ENCODE results near the gene DENND2A. TPM values are rescaled to one million over a fixed set of nuclear protein-coding genes. Genes with fewer than 3 reads are reported as not detected.

DENND2A gene
- total and polyA plus RNA-seq, 4 donors, result 1.2 to 7.4 (median 2.3) TPM

DNA sequence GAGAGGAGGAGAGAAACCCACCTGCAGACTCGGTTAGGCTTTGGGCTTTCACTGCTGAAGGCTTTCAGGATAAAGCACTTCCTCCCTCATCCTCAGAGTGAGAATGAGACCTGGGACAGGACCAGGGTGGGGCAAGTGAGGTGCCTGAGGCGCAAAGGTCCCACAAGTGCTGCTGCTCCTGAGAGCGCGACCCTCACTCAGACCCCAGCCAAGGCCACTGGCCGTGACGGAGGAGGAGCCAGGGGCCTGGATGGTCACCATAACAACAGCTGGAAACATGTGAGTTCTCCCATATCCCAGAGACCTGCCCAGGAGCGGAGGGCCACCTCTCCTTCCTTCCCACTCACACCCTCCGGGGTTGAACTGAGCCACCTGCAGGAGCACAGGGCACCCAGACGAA, 114.4 kb downstream of the DENND2A start:
- Histone ChIP-seq H3K4me3 (ENCODE audit: low read depth in 1 of 3, low read length in 3 of 3) (no peak overlapping the region), H3K9me3 (ENCODE audit: control insufficient read depth in 4 of 4, low read length in 3 of 4) (no peaks in the 10 kb centered on the region), H3K27me3 (ENCODE audit: control insufficient read depth in 4 of 4, insufficient read depth in 4 of 4, low read length in 3 of 4) (no peaks in the 10 kb centered on the region), H3K9ac (ENCODE audit: low read depth in 1 of 2, low read length in 2 of 2) (no peak overlapping the region), H3K4me1 (ENCODE audit: control insufficient read depth in 4 of 4, insufficient read depth in 4 of 4, low read length in 3 of 4) (no peaks in the 10 kb centered on the region), H3K36me3 (ENCODE audit: control insufficient read depth in 4 of 4, insufficient read depth in 3 of 4, low read depth in 1 of 4, low read length in 3 of 4) (no peaks in the 10 kb centered on the region), H3K27ac (ENCODE audit: low read depth in 1 of 2, low read length in 2 of 2) (no peak overlapping the region)
- DNase-seq (ENCODE audit: low spot score), result no peak
- TF ChIP-seq RXRA (IDR thresholded peaks at IDR 0.05) (no peak), FOXA1 (IDR thresholded peaks at IDR 0.05) (no peak), EGR1 (IDR thresholded peaks at IDR 0.05; ENCODE audit: low read depth in 2 of 2) (no peak), TAF1 (conservative IDR thresholded peaks at IDR 0.05) (no peak), SP1 (IDR thresholded peaks at IDR 0.05) (no peak), HNF4G (IDR thresholded peaks at IDR 0.05) (no peak), RAD21 (IDR thresholded peaks at IDR 0.05) (no peak), GABPA (IDR thresholded peaks at IDR 0.05 in 1 of 2, conservative IDR thresholded peaks at IDR 0.05 in 1 of 2) (no peak), CTCF (IDR thresholded peaks at IDR 0.05; ENCODE audit: low read depth, low read length, missing input control) (no peak), YY1 (IDR thresholded peaks at IDR 0.05) (no peak), NR2F2 (IDR thresholded peaks at IDR 0.05) (no peak), FOXA2 (IDR thresholded peaks at IDR 0.05) (no peak), JUND (IDR thresholded peaks at IDR 0.05) (no peak), ATF3 (IDR thresholded peaks at IDR 0.05) (no peak), HNF4A (conservative IDR thresholded peaks at IDR 0.05) (no peak)
- TF ChIP-seq, protein P1, sequence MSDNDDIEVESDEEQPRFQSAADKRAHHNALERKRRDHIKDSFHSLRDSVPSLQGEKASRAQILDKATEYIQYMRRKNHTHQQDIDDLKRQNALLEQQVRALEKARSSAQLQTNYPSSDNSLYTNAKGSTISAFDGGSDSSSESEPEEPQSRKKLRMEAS (IDR thresholded peaks at IDR 0.05), result no peak
- TF ChIP-seq, protein P2, sequence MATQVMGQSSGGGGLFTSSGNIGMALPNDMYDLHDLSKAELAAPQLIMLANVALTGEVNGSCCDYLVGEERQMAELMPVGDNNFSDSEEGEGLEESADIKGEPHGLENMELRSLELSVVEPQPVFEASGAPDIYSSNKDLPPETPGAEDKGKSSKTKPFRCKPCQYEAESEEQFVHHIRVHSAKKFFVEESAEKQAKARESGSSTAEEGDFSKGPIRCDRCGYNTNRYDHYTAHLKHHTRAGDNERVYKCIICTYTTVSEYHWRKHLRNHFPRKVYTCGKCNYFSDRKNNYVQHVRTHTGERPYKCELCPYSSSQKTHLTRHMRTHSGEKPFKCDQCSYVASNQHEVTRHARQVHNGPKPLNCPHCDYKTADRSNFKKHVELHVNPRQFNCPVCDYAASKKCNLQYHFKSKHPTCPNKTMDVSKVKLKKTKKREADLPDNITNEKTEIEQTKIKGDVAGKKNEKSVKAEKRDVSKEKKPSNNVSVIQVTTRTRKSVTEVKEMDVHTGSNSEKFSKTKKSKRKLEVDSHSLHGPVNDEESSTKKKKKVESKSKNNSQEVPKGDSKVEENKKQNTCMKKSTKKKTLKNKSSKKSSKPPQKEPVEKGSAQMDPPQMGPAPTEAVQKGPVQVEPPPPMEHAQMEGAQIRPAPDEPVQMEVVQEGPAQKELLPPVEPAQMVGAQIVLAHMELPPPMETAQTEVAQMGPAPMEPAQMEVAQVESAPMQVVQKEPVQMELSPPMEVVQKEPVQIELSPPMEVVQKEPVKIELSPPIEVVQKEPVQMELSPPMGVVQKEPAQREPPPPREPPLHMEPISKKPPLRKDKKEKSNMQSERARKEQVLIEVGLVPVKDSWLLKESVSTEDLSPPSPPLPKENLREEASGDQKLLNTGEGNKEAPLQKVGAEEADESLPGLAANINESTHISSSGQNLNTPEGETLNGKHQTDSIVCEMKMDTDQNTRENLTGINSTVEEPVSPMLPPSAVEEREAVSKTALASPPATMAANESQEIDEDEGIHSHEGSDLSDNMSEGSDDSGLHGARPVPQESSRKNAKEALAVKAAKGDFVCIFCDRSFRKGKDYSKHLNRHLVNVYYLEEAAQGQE (IDR thresholded peaks at IDR 0.05), result no peak
- TF ChIP-seq, protein P3, sequence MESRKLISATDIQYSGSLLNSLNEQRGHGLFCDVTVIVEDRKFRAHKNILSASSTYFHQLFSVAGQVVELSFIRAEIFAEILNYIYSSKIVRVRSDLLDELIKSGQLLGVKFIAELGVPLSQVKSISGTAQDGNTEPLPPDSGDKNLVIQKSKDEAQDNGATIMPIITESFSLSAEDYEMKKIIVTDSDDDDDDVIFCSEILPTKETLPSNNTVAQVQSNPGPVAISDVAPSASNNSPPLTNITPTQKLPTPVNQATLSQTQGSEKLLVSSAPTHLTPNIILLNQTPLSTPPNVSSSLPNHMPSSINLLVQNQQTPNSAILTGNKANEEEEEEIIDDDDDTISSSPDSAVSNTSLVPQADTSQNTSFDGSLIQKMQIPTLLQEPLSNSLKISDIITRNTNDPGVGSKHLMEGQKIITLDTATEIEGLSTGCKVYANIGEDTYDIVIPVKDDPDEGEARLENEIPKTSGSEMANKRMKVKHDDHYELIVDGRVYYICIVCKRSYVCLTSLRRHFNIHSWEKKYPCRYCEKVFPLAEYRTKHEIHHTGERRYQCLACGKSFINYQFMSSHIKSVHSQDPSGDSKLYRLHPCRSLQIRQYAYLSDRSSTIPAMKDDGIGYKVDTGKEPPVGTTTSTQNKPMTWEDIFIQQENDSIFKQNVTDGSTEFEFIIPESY (IDR thresholded peaks at IDR 0.05), result no peak
- 86% methylated on average over 9 of the region's 9 CpGs for WGBS

All from liver (tissue), 9 donors.